Sciatic nerve (tissue), 2 donors: ENCODE data around the gene HDAC10. TPM values are rescaled to one million over a fixed set of nuclear protein-coding genes. Genes with fewer than 3 reads are reported as not detected.
"Not testable (repeated sequence)": the region's sequence is repeated elsewhere in the genome, so short reads cannot be mapped to it uniquely, and the experiment has no call there.

Source experiments
- ATAC-seq: fragments of 200-7000 bp; cut with Tn5 transposase; one replicate; pipeline ENCODE4 v1.9.1; 2020; ENCODE audit warnings: mild to moderate bottlenecking, moderate library complexity
- DNase-seq: peaks from one replicate; pipeline ENCODE4 v3.0.0-alpha.2; 2020; ENCODE audit warnings: low spot score
- intact Hi-C: fragments of 100-400 bp; cut with DNase I; formaldehyde crosslinking; loops from one replicate; pipeline ENCODE4 v1.14.2; 2022
- total RNA-seq: library from RNA; stranded (reverse); fragmentation: NEBNext Ultra II Directional; extraction: Animal tissue kit (Norgen Biotek cat#: 25700); gene quantifications from one replicate; pipeline ENCODE4 v1.2.1, GENCODE V29; 2021
- donor health status: DM: no; HTN: no; CAD: no.
- donor health status: DM: no; HTN: no; CAD: no.

Gene HDAC10
- total RNA-seq, 1 donor from 2014 or later, result 32.4 TPM

GRCh38 chr22:50286701-50287318, 35.7 kb upstream of the HDAC10 start:
- ATAC-seq (no peak), DNase-seq (no peak)
- intact Hi-C loops, result no loop called here

DNA sequence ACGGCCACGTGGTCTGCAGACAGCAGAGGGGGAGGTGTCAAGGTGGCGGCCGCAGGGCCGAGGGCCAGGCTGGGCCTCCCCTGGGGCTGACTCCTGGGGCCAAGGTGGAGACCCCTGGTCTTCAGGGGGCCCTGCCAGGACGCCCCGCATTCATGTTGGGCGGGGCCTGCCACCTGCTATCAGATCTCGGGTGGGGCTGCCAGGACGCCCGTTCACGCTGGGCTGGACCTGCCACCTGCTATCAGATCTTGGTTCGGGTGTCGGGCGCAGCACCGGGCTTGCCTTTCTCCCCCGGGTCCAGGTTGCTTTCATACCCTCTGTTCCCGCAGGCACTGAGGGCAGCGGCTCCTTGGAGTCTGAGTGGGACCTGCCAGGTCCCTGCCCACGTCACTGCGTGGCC, 35.2 kb upstream of the HDAC10 start:
- DNase-seq (no peak), ATAC-seq (no peak)
- intact Hi-C loops, result no loop called here

- ATAC-seq, result no peak
- intact Hi-C loops, result no loop called here
- no peak for DNase-seq
These were observed 34.6 kb upstream of the HDAC10 start for GRCh38 chr22:50285568-50286229.

GRCh38 chr22:50284479-50284878, 33.4 kb upstream of the HDAC10 start:
- no peak for ATAC-seq
- DNase-seq, result no peak
- intact Hi-C loops, result no loop called here

DNA sequence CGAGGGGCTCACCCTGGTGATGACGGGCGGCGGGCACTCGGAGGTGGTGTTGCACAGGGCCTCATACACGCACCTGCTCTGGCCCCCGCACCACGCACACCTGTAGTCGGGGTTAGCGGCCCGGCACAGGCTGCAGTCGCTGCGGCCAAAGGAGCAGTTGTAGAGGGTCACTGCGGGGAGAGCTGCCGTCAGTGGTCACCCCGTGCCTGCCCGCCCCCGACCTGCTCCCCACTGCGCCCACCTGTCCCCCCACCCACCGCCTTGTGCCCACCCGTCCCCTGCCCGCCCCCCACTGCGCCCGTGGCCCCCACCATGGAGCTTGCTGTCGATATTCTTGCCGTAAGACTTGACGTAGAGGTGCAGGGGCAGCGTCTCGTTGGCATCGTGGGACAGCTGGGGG, 32.8 kb upstream of the HDAC10 start:
- intact Hi-C loops, result no loop called here
- no peak for DNase-seq
- ATAC-seq, result no peak

- DNase-seq, result no peak
- ATAC-seq, result no peak
- intact Hi-C loops, result no loop called here
These were observed 31.5 kb upstream of the HDAC10 start for GRCh38 chr22:50282361-50283155.

GRCh38 chr22:50281957-50282356, 30.9 kb upstream of the HDAC10 start:
- intact Hi-C loops, result no loop called here
- DNase-seq (no peak), ATAC-seq (no peak)

GRCh38 chr22:50281384-50281760, 30.3 kb upstream of the HDAC10 start:
- no peak for DNase-seq
- intact Hi-C loops, result no loop called here
- ATAC-seq, result no peak

DNA sequence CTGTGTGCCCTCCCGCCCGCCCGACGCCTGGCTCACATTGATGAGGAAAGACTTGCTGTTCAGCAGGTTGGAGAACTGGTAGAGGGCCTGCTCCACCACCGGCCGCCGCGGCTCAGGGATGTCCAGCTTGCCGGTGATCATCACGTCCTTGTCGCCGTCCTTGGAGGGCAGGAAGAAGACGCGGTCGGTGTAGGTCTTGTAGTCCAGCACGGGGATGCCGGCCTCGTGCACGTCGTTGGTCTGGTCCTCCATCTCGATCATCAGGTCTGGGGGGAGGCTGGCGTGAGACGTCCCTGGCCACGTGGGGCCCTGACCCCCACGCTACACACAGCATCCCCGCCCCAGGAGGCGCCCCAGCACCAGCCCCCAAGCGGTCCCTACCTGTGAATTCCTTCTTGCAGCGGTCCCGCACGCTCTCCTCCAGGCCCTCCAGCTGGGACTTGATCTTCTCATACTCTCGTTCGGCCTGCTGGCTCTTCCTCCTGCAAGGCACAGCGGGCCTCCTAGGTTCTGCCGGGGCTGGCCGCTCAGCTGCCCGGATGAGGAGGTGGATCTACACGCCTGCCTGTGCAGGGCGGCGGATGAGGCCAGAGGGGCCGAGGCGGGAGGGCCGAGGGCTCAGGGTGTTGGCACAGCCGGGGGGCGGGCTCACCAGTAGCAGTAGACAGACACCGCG, 29.8 kb upstream of the HDAC10 start:
- intact Hi-C loops, result no loop called here
- ATAC-seq (no peak), DNase-seq (no peak)

DNA sequence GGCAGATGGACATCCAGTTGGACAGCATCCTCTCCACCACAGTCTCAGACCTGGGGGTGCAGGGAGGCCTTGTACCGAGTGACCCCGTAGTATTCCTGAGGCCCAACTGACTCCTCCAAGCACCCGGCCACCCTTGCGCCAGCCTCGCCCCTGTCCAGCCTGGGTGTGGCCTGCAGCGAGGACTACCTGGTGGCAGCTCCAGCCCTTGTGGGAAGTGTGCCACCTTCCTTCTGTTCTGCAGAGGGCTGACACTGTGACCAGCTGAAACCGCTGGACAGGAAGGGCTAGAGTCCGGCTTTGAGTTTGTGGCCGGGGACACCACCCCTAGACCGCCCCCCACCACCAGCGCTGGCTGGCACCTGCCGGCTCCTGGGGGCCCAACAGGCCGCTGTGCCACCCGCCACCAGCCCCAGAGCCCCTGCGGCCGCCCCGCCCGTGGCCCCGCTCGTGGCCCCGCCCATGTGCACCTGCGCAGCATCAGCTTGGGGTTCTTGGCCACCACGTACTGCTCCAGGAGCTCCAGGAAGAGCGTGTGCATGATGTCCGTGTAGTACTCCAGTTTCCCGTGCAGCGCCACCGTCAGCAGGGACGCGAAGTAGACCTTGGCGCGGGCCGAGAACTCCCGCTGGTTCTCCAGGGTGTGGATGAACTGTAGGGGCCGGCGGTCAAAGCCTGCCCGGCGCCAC, 29.1 kb upstream of the HDAC10 start:
- ATAC-seq, result no peak
- DNase-seq, result no peak
- intact Hi-C loops, result no loop called here

DNA sequence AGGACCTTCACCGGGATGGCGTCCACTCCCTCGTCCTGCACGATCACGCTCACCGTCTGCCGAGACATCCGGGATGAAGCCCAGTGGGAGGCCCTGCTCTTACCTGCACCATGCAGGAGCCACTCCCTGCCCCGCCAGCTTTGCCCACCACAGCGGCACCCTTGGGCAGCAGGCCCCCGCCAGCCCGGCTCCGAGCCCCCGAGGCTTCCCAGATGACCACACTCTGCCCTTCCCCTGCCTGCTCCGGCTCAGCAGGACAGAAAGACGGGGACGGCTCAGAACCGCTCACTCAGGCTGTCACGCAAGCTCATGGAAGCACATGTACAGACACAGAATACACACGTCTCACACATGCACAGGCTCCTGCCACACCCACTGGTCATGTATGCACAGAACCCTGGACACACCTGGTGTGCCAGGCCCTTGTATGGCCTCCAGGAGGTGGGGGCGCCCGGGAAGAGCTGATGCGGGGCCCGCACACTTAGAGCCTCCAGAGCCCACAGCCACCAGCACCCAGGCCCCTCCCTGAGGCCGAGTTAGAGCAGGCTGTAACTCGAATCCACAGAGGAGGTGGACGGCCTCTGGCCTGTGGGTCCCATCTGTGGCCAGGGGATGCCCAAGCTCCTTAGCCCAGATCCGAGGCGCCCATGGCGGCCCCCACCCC, 28.0 kb upstream of the HDAC10 start:
- DNase-seq (no peak), ATAC-seq (no peak)
- intact Hi-C loops, result no loop called here

DNA sequence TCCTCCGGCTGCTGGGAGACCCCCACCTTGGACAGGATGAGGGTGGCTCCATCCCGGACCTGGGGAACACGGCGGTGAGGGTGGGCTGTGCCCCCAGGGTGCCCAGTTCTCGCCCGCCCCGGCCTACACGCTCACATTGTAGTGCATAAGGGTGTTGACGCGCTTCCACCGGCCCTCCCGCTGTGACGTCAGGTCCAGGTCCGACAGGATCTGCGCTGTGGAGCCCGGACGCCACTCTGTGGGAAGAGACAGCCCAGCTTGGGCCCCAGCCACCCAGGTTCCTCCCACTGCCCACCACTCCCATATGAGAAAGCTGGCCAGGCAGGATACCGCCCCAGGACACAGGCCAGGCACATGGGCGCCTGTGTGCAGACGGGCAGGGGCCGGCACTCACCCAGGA, 27.4 kb upstream of the HDAC10 start:
- intact Hi-C loops, result no loop called here
- DNase-seq (no peak), ATAC-seq (no peak)

- intact Hi-C loops, result no loop called here
- DNase-seq, result no peak
- no peak for ATAC-seq
These were observed 26.7 kb upstream of the HDAC10 start for GRCh38 chr22:50277761-50278160.

DNA sequence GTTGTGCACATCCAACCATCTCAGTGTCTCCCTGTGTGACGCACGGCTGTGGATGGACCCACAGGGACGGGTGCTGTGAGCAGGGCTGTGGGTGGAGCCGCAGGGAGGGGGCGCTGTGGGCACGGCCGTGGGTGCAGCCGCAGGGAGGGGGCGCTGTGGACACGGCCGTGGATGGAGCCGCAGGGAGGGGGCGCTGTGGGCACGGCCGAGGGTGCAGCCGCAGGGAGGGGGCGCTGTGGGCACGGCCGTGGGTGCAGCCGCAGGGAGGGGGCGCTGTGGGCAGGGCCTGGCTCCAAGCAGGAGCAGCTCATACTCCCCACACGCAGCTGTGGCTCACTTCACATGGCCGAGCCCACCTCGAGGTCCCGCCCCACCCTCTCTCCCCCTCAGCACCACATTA, 25.1 kb upstream of the HDAC10 start:
- DNase-seq (peak; percentile 83), ATAC-seq (peak; percentile 54)
- intact Hi-C loops, result no loop called here

GRCh38 chr22:50275181-50276055, 24.4 kb upstream of the HDAC10 start:
- peak; percentile 1 for ATAC-seq
- no peak for DNase-seq
- intact Hi-C loops, result no loop called here

DNA sequence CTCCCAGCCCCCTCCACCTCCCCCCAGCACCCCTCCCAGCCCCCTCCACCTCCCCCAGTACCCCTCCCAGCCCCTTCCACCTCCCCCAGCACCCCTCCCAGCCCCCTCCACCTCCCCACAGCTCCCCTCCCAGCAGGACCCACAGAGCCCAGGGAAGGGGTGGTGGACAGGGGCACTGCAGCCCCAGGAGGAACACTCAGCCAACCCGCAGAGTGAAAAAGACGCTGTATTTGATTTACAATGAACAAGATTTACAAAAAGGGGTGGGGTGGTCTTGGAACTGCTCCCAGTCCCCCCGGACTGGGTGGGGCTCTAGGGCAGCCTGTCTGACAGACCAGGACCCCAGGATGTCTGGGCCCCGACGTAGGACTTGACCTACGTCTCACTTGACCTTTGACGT, 23.7 kb upstream of the HDAC10 start:
- intact Hi-C loops, result no loop called here
- DNase-seq, result no peak
- no peak for ATAC-seq

DNA sequence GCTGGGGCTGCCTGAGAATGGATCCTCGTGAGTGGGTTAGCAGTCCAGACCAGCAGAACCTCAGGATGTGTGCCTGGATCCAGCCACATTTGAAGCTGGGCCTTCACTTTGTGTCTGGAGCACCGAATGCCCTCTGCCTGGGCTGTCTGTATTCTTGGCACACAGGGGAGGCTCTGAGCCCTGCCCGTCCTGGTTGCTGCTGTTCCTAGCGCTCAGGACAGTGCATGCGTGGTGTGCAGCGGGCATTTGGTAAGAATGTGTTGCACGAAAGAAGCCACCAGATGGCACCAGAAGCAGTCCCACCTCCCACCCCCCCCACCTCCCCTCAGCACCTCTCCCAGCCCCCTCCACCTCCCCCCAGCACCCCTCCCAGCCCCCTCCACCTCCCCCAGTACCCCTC, 23.2 kb upstream of the HDAC10 start:
- ATAC-seq (peak; percentile 35), DNase-seq (no peak)

GRCh38 chr22:50273781-50274180, 22.7 kb upstream of the HDAC10 start:
- DNase-seq, ATAC-seq, intact Hi-C loops: not testable (repeated sequence)

More for the DNA sequence above, 23.2 kb upstream of the HDAC10 start:
- intact Hi-C loops, result no loop called here
